HepG2 (cell line): Measurements from ENCODE around the gene CBX2. TPM values are rescaled to one million over a fixed set of nuclear protein-coding genes. Genes with fewer than 3 reads are reported as not detected.

Source experiments
- FOXM1 ChIP-seq: sonication (generic); formaldehyde crosslinking; IDR thresholded peaks from 2 replicates; pipeline ENCODE4 v1.5.0; 2020; ENCODE audit warnings: missing genetic modification reagents
- NCOR1 ChIP-seq: fragments of 200-600 bp; sonication (generic); IDR thresholded peaks from 2 replicates; pipeline ENCODE4 v1.7.0; 2017; ENCODE audit warnings: antibody characterized with exemption, low read length, borderline replicate concordance
- NR1H2 ChIP-seq: sonication (generic); formaldehyde crosslinking; IDR thresholded peaks from 2 replicates; pipeline ENCODE4 v1.8.1; 2022; ENCODE audit warnings: low read depth, missing genetic modification reagents, borderline replicate concordance
- PREB ChIP-seq: sonication (generic); formaldehyde crosslinking; IDR thresholded peaks from 2 replicates; pipeline ENCODE4 v1.4.0; 2020; ENCODE audit warnings: missing genetic modification reagents
- RFX3 ChIP-seq: IDR thresholded peaks from 2 replicates; pipeline ENCODE4 v1.6.1; 2016; ENCODE audit warnings: missing biosample characterization, missing genetic modification reagents
- SP2 ChIP-seq: sonication (generic); formaldehyde crosslinking; IDR thresholded peaks from 2 replicates; pipeline ENCODE4 v1.5.1; 2020; ENCODE audit warnings: mild to moderate bottlenecking, missing genetic modification reagents
- ZFP91 ChIP-seq: sonication (generic); formaldehyde crosslinking; IDR thresholded peaks from 2 replicates; pipeline ENCODE4 v1.9.0; 2022; ENCODE audit warnings: missing genetic modification reagents, mild to moderate bottlenecking, borderline replicate concordance
- ZNF124 ChIP-seq: sonication (generic); formaldehyde crosslinking; IDR thresholded peaks from 2 replicates; pipeline ENCODE4 v1.4.0; 2020; ENCODE audit warnings: missing genetic modification reagents
- ZNF20 ChIP-seq: sonication (generic); formaldehyde crosslinking; IDR thresholded peaks from 2 replicates; pipeline ENCODE4 v1.4.0; 2020; ENCODE audit warnings: mild to moderate bottlenecking, moderate library complexity, missing genetic modification reagents
- ZNF263 ChIP-seq: sonication (generic); formaldehyde crosslinking; IDR thresholded peaks from 2 replicates; pipeline ENCODE4 v1.4.0; 2020; ENCODE audit warnings: missing genetic modification reagents
- ZNF335 ChIP-seq: sonication (generic); formaldehyde crosslinking; IDR thresholded peaks from 2 replicates; pipeline ENCODE4 v1.4.0; 2020; ENCODE audit warnings: missing genetic modification reagents
- ZNF431 ChIP-seq: sonication (generic); formaldehyde crosslinking; IDR thresholded peaks from 2 replicates; pipeline ENCODE4 v1.9.0; 2022; ENCODE audit warnings: missing genetic modification reagents, low read depth, mild to moderate bottlenecking, borderline replicate concordance
- ZNF563 ChIP-seq: sonication (generic); formaldehyde crosslinking; IDR thresholded peaks from 2 replicates; pipeline ENCODE4 v1.8.0; 2022; ENCODE audit warnings: mild to moderate bottlenecking, moderate library complexity, missing genetic modification reagents
- ZNF580 ChIP-seq: IDR thresholded peaks from 2 replicates; pipeline ENCODE4 v1.6.1; 2016; ENCODE audit warnings: low read depth, borderline replicate concordance
- ZNF784 ChIP-seq: sonication (generic); formaldehyde crosslinking; IDR thresholded peaks from 2 replicates; pipeline ENCODE4 v1.5.1; 2020; ENCODE audit warnings: missing genetic modification reagents, mild to moderate bottlenecking, borderline replicate concordance
- polyA plus RNA-seq, 8 experiments: library from polyadenylated mRNA; depleted of rRNA in 3 of 8; stranded (reverse) in 7 of 8; unstranded in 1 of 8; fragments of >200 nt; fragmentation: Illumina TruSeq in 4 of 8; extraction: Trizol in 4 of 8; gene quantifications; 2 replicates each; pipeline versions ENCODE4 v1.2.1 to v1.2.3, GENCODE V29; 2011 to 2016; ENCODE audit warnings: low read depth in 4 of 8, missing spikeins in 1 of 8, mixed read lengths in 1 of 8; ENCODE audit not compliant: insufficient read depth in 1 of 8
- total RNA-seq, 5 experiments: library from RNA; depleted of rRNA; stranded (reverse); fragments of >200 nt; fragmentation: Illumina TruSeq; extraction: Trizol; gene quantifications; 2 replicates each; pipeline ENCODE4 v1.2.3, GENCODE V29; 2016; ENCODE audit warnings: low read depth in 1 of 5
- TF ChIP-seq, protein P1 (sequence below): sonication (generic); formaldehyde crosslinking; IDR thresholded peaks from 2 replicates; pipeline ENCODE4 v1.8.1; 2023; ENCODE audit warnings: mild to moderate bottlenecking, missing genetic modification reagents
- TF ChIP-seq, protein P2 (sequence below): sonication (generic); formaldehyde crosslinking; IDR thresholded peaks from 2 replicates; pipeline ENCODE4 v1.4.0; 2020; ENCODE audit warnings: missing genetic modification reagents
- TF ChIP-seq, protein P3 (sequence below): IDR thresholded peaks from 2 replicates; pipeline ENCODE4 v1.6.1; 2016; ENCODE audit warnings: low read depth, control low read depth
- TF ChIP-seq, protein P4 (sequence below): sonication (generic); formaldehyde crosslinking; IDR thresholded peaks from 2 replicates; pipeline ENCODE4 v1.5.1; 2020; ENCODE audit warnings: mild to moderate bottlenecking, missing genetic modification reagents, borderline replicate concordance

Gene CBX2
- total and polyA plus RNA-seq, 2 of the 13 experiments (the other 11 are each of a cell fraction or from before 2014, with no cell fraction given) = 14.5 to 31.1 TPM

- TF ChIP-seq PREB (CRISPR knock-in tag) (no peak), ZNF335 (CRISPR knock-in tag) (0 out of 2 replicates have a peak, but pooled peaks have one; percentile 9), FOXM1 (CRISPR knock-in tag) (no peak), ZNF580 (CRISPR knock-in tag) (peak; percentile 23; the same call in 1 of the 2 replicates), ZNF431 (no peak), ZNF124 (peak; percentile 93), ZFP91 (CRISPR knock-in tag) (peak; percentile 63; the same call in 1 of the 2 replicates), RFX3 (CRISPR knock-in tag) (no peak), NCOR1 (peak; percentile 52), SP2 (CRISPR knock-in tag) (no peak), ZNF563 (CRISPR knock-in tag) (no peak), ZNF263 (CRISPR knock-in tag) (peak; percentile 50), ZNF784 (CRISPR knock-in tag) (no peak), NR1H2 (CRISPR knock-in tag) (no peak), ZNF20 (CRISPR knock-in tag) (no peak)
- TF ChIP-seq, protein P1, sequence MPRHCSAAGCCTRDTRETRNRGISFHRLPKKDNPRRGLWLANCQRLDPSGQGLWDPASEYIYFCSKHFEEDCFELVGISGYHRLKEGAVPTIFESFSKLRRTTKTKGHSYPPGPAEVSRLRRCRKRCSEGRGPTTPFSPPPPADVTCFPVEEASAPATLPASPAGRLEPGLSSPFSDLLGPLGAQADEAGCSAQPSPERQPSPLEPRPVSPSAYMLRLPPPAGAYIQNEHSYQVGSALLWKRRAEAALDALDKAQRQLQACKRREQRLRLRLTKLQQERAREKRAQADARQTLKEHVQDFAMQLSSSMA (CRISPR knock-in tag) = no peak
- TF ChIP-seq, protein P2, sequence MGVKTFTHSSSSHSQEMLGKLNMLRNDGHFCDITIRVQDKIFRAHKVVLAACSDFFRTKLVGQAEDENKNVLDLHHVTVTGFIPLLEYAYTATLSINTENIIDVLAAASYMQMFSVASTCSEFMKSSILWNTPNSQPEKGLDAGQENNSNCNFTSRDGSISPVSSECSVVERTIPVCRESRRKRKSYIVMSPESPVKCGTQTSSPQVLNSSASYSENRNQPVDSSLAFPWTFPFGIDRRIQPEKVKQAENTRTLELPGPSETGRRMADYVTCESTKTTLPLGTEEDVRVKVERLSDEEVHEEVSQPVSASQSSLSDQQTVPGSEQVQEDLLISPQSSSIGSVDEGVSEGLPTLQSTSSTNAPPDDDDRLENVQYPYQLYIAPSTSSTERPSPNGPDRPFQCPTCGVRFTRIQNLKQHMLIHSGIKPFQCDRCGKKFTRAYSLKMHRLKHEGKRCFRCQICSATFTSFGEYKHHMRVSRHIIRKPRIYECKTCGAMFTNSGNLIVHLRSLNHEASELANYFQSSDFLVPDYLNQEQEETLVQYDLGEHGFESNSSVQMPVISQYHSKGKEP = no peak
- TF ChIP-seq, protein P3, sequence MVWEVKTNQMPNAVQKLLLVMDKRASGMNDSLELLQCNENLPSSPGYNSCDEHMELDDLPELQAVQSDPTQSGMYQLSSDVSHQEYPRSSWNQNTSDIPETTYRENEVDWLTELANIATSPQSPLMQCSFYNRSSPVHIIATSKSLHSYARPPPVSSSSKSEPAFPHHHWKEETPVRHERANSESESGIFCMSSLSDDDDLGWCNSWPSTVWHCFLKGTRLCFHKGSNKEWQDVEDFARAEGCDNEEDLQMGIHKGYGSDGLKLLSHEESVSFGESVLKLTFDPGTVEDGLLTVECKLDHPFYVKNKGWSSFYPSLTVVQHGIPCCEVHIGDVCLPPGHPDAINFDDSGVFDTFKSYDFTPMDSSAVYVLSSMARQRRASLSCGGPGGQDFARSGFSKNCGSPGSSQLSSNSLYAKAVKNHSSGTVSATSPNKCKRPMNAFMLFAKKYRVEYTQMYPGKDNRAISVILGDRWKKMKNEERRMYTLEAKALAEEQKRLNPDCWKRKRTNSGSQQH (CRISPR knock-in tag) = 0 out of 2 replicates have a peak, but pooled peaks have one; percentile 50
- TF ChIP-seq, protein P4, sequence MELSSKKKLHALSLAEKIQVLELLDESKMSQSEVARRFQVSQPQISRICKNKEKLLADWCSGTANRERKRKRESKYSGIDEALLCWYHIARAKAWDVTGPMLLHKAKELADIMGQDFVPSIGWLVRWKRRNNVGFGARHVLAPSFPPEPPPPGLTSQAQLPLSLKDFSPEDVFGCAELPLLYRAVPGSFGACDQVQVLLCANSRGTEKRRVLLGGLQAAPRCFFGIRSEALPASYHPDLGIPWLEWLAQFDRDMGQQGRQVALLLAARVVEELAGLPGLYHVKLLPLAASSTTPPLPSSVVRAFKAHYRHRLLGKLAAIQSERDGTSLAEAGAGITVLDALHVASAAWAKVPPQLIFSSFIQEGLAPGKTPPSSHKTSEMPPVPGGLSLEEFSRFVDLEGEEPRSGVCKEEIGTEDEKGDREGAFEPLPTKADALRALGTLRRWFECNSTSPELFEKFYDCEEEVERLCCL (CRISPR knock-in tag) = no peak
These were observed 43.6 kb downstream of the CBX2 start (continued) for GRCh38 chr17:79821331-79822095.
